HG02884 (cell line): ENCODE measurements around the gene DEXI.

Experiments
- ATAC-seq: cut with Tn5 transposase; IDR thresholded peaks from one replicate; pipeline ENCODE4 v1.9.1; 2021; ENCODE audit warnings: mild to moderate bottlenecking, moderate library complexity; ENCODE audit not compliant: unreplicated experiment

DEXI gene

GRCh38 chr16:10896165-10896564 is 46.1 kb downstream of the DEXI start:
- ATAC-seq: no peak

GRCh38 chr16:10895053-10895946 is 47.0 kb downstream of the DEXI start:
- no peak for ATAC-seq

- ATAC-seq: no peak
Measured at GRCh38 chr16:10892782-10893318, 49.4 kb downstream of the DEXI start.

- ATAC-seq: no peak
Measured at GRCh38 chr16:10889855-10890254, 52.4 kb downstream of the DEXI start.

GRCh38 chr16:10888320-10888937 is 53.8 kb downstream of the DEXI start:
- no peak for ATAC-seq

GRCh38 chr16:10885246-10885645 is 57.0 kb downstream of the DEXI start:
- no peak for ATAC-seq

GRCh38 chr16:10883004-10883403 is 59.3 kb downstream of the DEXI start:
- ATAC-seq: no peak

- no peak for ATAC-seq
Measured at GRCh38 chr16:10881479-10882030, 60.7 kb downstream of the DEXI start.

- ATAC-seq: no peak
Measured at GRCh38 chr16:10880594-10881452, 61.4 kb downstream of the DEXI start.

GRCh38 chr16:10879681-10880589 is 62.3 kb downstream of the DEXI start:
- no peak for ATAC-seq
